Measurements from ENCODE around the gene THAP11.

THAP11 gene

DNA sequence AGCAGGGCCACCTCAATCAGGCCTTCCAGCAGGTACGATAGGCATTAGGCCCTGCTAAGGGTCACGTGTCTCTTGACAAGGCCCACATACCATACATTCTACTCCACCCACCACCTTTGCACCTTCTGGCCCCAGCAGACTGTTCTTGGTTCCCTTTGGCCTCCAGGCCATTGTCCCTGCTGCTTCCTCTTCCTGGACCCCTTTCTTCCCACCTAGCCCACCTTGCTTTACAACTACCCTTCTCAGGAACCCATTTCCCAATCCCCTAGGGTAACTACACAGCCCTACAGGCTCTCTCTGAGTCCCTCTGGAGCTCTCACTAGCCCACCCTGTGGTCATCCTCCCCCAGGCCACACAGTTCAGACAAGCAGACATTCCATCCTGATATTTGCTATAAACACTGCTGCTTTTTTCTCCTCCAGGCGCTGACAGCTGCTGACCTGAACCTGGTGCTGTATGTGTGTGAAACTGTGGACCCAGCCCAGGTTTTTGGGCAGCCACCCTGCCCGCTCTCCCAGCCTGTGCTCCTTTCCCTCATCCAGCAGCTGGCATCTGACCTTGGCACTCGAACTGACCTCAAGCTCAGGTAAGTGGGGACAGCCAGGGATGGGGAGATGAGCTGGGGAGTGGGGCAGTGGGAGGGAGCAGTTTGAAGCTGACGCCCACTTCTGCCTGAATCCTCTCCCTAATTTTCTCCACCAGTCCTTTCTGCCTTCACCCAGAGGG is 41.2 kb downstream of the THAP11 start:
- H3K4me3 ChIP-seq (ENCODE audit: low read length) = no peak overlapping the region
- peak; percentile 48 for DNase-seq
- no peak overlapping the region for H4K8ac ChIP-seq (ENCODE audit: low read depth, low read length)
- H2BK15ac ChIP-seq (replicated peaks; ENCODE audit: low read depth) = no peak overlapping the region
- no peak overlapping the region for H2BK5ac ChIP-seq (ENCODE audit: low read length)
- no peak overlapping the region for H2BK120ac ChIP-seq (ENCODE audit: low read depth, low read length)
- WGBS (ENCODE audit: extremely low coverage, insufficient coverage, low lambda C conversion rate) = no CpG with 5 or more reads among the region's 6 CpGs
- H3K9ac ChIP-seq (ENCODE audit: low read length) = no peak overlapping the region
- H3K23ac ChIP-seq (ENCODE audit: low read length) = no peak overlapping the region
- H3K27ac ChIP-seq (ENCODE audit: low read depth, low read length) = no peak overlapping the region
- H3K79me1 ChIP-seq (ENCODE audit: low read length) = no peaks in the 10 kb centered on the region
- no peak overlapping the region for H4K5ac ChIP-seq (ENCODE audit: low read length)
- H3K4me1 ChIP-seq (ENCODE audit: control insufficient read depth, low read depth, low read length) = peaks cover 3% of the 10 kb centered on the region
- no peaks in the 10 kb centered on the region for H3K27me3 ChIP-seq (ENCODE audit: insufficient read depth, low read length, poor library complexity)
- no peaks in the 10 kb centered on the region for H3K79me2 ChIP-seq (ENCODE audit: control insufficient read depth, insufficient read depth, low read length)
- H3K56ac ChIP-seq (ENCODE audit: low read length) = no peak overlapping the region
- H3K36me3 ChIP-seq (ENCODE audit: control insufficient read depth, insufficient read depth, low read length) = peaks cover 20% of the 10 kb centered on the region
- H3K4me2 ChIP-seq (ENCODE audit: low read length) = no peak overlapping the region
- H2AK5ac ChIP-seq (ENCODE audit: low read length) = no peak overlapping the region
- no peak overlapping the region for H3K4ac ChIP-seq (ENCODE audit: low read depth, low read length)
- no peak overlapping the region for H3K18ac ChIP-seq (ENCODE audit: low read length)

DNA sequence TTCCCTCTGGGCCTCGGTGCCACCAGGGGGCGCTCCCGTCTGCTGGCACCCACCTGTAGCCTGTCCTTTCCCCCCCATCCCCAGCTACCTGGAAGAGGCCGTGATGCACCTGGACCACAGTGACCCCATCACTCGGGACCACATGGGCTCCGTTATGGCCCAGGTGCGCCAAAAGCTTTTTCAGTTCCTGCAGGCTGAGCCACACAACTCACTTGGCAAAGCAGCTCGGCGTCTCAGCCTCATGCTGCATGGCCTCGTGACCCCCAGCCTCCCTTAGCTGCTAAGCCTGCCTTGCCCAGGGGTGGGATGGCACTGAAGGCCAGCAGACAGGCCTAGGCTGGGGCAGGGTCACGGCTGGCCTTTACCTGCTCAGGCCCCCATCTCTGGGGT is 41.7 kb downstream of the THAP11 start:
- no peak overlapping the region for H3K23ac ChIP-seq (ENCODE audit: low read length)
- no peak overlapping the region for H3K9ac ChIP-seq (ENCODE audit: low read length)
- H3K4me3 ChIP-seq (ENCODE audit: low read length) = no peak overlapping the region
- no peak overlapping the region for H2BK15ac ChIP-seq (replicated peaks; ENCODE audit: low read depth)
- H3K27ac ChIP-seq (ENCODE audit: low read depth, low read length) = no peak overlapping the region
- H3K18ac ChIP-seq (ENCODE audit: low read length) = no peak overlapping the region
- H2AK5ac ChIP-seq (ENCODE audit: low read length) = no peak overlapping the region
- no peak overlapping the region for H2BK120ac ChIP-seq (ENCODE audit: low read depth, low read length)
- H2BK5ac ChIP-seq (ENCODE audit: low read length) = no peak overlapping the region
- no peaks in the 10 kb centered on the region for H3K79me2 ChIP-seq (ENCODE audit: control insufficient read depth, insufficient read depth, low read length)
- no peaks in the 10 kb centered on the region for H3K27me3 ChIP-seq (ENCODE audit: insufficient read depth, low read length, poor library complexity)
- H4K8ac ChIP-seq (ENCODE audit: low read depth, low read length) = no peak overlapping the region
- H3K4ac ChIP-seq (ENCODE audit: low read depth, low read length) = no peak overlapping the region
- H3K36me3 ChIP-seq (ENCODE audit: control insufficient read depth, insufficient read depth, low read length) = peaks cover 17% of the 10 kb centered on the region
- peaks cover 3% of the 10 kb centered on the region for H3K4me1 ChIP-seq (ENCODE audit: control insufficient read depth, low read depth, low read length)
- H4K5ac ChIP-seq (ENCODE audit: low read length) = no peak overlapping the region
- H3K4me2 ChIP-seq (ENCODE audit: low read length) = no peak overlapping the region
- peak; percentile 73 for DNase-seq
- H3K56ac ChIP-seq (ENCODE audit: low read length) = no peak overlapping the region
- H3K79me1 ChIP-seq (ENCODE audit: low read length) = no peaks in the 10 kb centered on the region
- WGBS (ENCODE audit: extremely low coverage, insufficient coverage, low lambda C conversion rate) = no CpG with 5 or more reads among the region's 11 CpGs

DNA sequence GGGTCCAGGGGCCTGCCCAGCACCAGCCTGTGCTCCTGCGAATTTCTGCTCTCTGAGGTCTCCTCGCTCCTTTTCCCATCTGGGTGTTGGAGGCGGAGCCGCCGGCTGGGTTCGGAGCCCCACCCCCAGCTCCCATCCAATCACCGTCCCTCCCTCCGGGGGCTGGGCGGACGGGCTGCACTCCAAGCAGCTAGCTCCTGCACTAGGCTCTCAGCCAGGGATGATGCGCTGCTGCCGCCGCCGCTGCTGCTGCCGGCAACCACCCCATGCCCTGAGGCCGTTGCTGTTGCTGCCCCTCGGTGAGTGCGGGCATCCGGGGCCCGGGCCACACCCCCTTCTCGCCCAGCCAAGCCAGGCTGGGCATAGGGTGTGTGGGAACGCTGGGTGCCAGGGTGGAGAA is 42.6 kb downstream of the THAP11 start, which contains the start of gene NRN1L:
Gene NRN1L, plus strand, starts transcription at position 202 of the 400 bp plus-strand sequence. Its CDS starts 19 bp downstream, at position 221.
- no peak within 1 kb of the TSS for H2BK15ac ChIP-seq (replicated peaks; ENCODE audit: low read depth)
- no peaks in the 10 kb centered on the region for H3K27me3 ChIP-seq (ENCODE audit: insufficient read depth, low read length, poor library complexity)
- H3K4me2 ChIP-seq (ENCODE audit: low read length) = peak within 1 kb of the TSS; percentile 18
- H3K56ac ChIP-seq (ENCODE audit: low read length) = peak within 1 kb of the TSS; percentile 64
- H3K23ac ChIP-seq (ENCODE audit: low read length) = no peak within 1 kb of the TSS
- H3K36me3 ChIP-seq (ENCODE audit: control insufficient read depth, insufficient read depth, low read length) = peaks cover 15% of the 10 kb centered on the region
- H2BK5ac ChIP-seq (ENCODE audit: low read length) = no peak within 1 kb of the TSS
- H4K5ac ChIP-seq (ENCODE audit: low read length) = no peak within 1 kb of the TSS
- peak within 1 kb of the TSS; percentile 52 for H3K9ac ChIP-seq (ENCODE audit: low read length)
- H3K4me1 ChIP-seq (ENCODE audit: control insufficient read depth, low read depth, low read length) = peaks cover 3% of the 10 kb centered on the region
- no peak within 1 kb of the TSS for H3K27ac ChIP-seq (ENCODE audit: low read depth, low read length)
- H2AK5ac ChIP-seq (ENCODE audit: low read length) = no peak within 1 kb of the TSS
- no peak within 1 kb of the TSS for H4K8ac ChIP-seq (ENCODE audit: low read depth, low read length)
- H3K79me2 ChIP-seq (ENCODE audit: control insufficient read depth, insufficient read depth, low read length) = no peaks in the 10 kb centered on the region
- DNase-seq = peak; percentile 95
- no peak within 1 kb of the TSS for H3K18ac ChIP-seq (ENCODE audit: low read length)
- no peak within 1 kb of the TSS for H3K4ac ChIP-seq (ENCODE audit: low read depth, low read length)
- WGBS (ENCODE audit: extremely low coverage, insufficient coverage, low lambda C conversion rate) = no CpG with 5 or more reads among the region's 22 CpGs
- H3K4me3 ChIP-seq (ENCODE audit: low read length) = no peak within 1 kb of the TSS
- no peaks in the 10 kb centered on the region for H3K79me1 ChIP-seq (ENCODE audit: low read length)
- no peak within 1 kb of the TSS for H2BK120ac ChIP-seq (ENCODE audit: low read depth, low read length)

DNA sequence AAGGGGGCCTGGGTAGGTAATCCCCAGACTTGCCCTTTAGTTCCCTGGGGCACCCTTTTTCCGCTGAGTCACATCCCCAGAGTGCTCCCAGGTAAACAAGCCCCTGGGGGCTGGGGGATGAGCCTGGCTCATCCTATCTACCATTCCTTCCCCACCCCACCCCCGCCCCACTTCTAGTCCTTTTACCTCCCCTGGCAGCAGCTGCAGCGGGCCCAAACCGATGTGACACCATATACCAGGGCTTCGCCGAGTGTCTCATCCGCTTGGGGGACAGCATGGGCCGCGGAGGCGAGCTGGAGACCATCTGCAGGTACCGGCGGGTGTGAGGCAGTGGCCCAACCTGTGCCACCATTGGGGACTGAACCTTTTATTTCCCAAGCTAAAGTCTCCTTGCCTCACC is 43.4 kb downstream of the THAP11 start:
- Histone ChIP-seq H3K4me3 (ENCODE audit: low read length) (no peak overlapping the region), H3K4me1 (ENCODE audit: control insufficient read depth, low read depth, low read length) (peaks cover 3% of the 10 kb centered on the region), H3K27me3 (ENCODE audit: insufficient read depth, low read length, poor library complexity) (no peaks in the 10 kb centered on the region), H2AK5ac (ENCODE audit: low read length) (no peak overlapping the region), H3K4me2 (ENCODE audit: low read length) (no peak overlapping the region), H2BK5ac (ENCODE audit: low read length) (no peak overlapping the region), H3K36me3 (ENCODE audit: control insufficient read depth, insufficient read depth, low read length) (peaks cover 10% of the 10 kb centered on the region), H4K8ac (ENCODE audit: low read depth, low read length) (no peak overlapping the region), H3K56ac (ENCODE audit: low read length) (peak overlapping the region; percentile 49), H3K79me1 (ENCODE audit: low read length) (no peaks in the 10 kb centered on the region), H3K18ac (ENCODE audit: low read length) (no peak overlapping the region), H3K27ac (ENCODE audit: low read depth, low read length) (no peak overlapping the region), H2BK120ac (ENCODE audit: low read depth, low read length) (no peak overlapping the region), H3K9ac (ENCODE audit: low read length) (no peak overlapping the region), H3K79me2 (ENCODE audit: control insufficient read depth, insufficient read depth, low read length) (no peaks in the 10 kb centered on the region), H4K5ac (ENCODE audit: low read length) (no peak overlapping the region), H2BK15ac (replicated peaks; ENCODE audit: low read depth) (no peak overlapping the region), H3K4ac (ENCODE audit: low read depth, low read length) (no peak overlapping the region), H3K23ac (ENCODE audit: low read length) (no peak overlapping the region)
- WGBS (ENCODE audit: extremely low coverage, insufficient coverage, low lambda C conversion rate) = no CpG with 5 or more reads among the region's 12 CpGs
- peak; percentile 56 for DNase-seq

DNA sequence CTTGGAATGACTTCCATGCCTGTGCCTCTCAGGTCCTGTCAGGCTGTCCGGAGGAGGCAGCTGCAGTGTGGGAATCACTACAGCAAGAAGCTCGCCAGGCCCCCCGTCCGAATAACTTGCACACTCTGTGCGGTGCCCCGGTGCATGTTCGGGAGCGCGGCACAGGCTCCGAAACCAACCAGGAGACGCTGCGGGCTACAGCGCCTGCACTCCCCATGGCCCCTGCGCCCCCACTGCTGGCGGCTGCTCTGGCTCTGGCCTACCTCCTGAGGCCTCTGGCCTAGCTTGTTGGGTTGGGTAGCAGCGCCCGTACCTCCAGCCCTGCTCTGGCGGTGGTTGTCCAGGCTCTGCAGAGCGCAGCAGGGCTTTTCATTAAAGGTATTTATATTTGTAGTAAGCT is 43.9 kb downstream of the THAP11 start:
- Histone ChIP-seq H3K9ac (ENCODE audit: low read length) (no peak overlapping the region), H4K5ac (ENCODE audit: low read length) (no peak overlapping the region), H4K8ac (ENCODE audit: low read depth, low read length) (no peak overlapping the region), H3K23ac (ENCODE audit: low read length) (no peak overlapping the region), H2AK5ac (ENCODE audit: low read length) (no peak overlapping the region), H2BK120ac (ENCODE audit: low read depth, low read length) (no peak overlapping the region), H2BK15ac (replicated peaks; ENCODE audit: low read depth) (no peak overlapping the region), H3K79me1 (ENCODE audit: low read length) (no peaks in the 10 kb centered on the region), H2BK5ac (ENCODE audit: low read length) (no peak overlapping the region), H3K4me3 (ENCODE audit: low read length) (no peak overlapping the region), H3K27ac (ENCODE audit: low read depth, low read length) (no peak overlapping the region), H3K79me2 (ENCODE audit: control insufficient read depth, insufficient read depth, low read length) (no peaks in the 10 kb centered on the region), H3K36me3 (ENCODE audit: control insufficient read depth, insufficient read depth, low read length) (peaks cover 9% of the 10 kb centered on the region), H3K27me3 (ENCODE audit: insufficient read depth, low read length, poor library complexity) (no peaks in the 10 kb centered on the region), H3K18ac (ENCODE audit: low read length) (no peak overlapping the region), H3K4me2 (ENCODE audit: low read length) (no peak overlapping the region), H3K4ac (ENCODE audit: low read depth, low read length) (no peak overlapping the region), H3K56ac (ENCODE audit: low read length) (no peak overlapping the region), H3K4me1 (ENCODE audit: control insufficient read depth, low read depth, low read length) (peaks cover 3% of the 10 kb centered on the region)
- no peak for DNase-seq
- no CpG with 5 or more reads among the region's 19 CpGs for WGBS (ENCODE audit: extremely low coverage, insufficient coverage, low lambda C conversion rate)

DNA sequence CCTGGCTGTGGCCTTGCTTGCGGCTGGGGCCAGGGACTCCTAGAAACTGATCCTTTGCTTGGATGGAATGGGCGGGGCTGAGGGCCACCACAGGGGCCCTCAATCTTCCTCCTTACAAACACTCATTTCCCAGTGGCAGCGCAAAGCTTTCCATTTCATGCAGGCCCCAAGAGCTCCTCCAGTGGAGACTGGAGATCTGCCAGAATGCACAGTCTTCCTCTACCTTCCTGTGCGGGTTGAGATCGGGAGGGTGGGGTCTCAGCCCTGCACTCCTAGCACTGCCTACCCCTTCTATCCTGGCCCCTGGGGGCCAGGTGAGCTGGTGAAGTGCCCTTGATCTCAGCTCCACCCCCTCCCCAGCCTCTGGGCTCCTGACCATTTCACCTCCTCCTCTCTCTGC is 44.3 kb downstream of the THAP11 start:
- no peak overlapping the region for H2BK120ac ChIP-seq (ENCODE audit: low read depth, low read length)
- peaks cover 4% of the 10 kb centered on the region for H3K36me3 ChIP-seq (ENCODE audit: control insufficient read depth, insufficient read depth, low read length)
- H2BK5ac ChIP-seq (ENCODE audit: low read length) = no peak overlapping the region
- WGBS (ENCODE audit: extremely low coverage, insufficient coverage, low lambda C conversion rate) = no CpG with 5 or more reads among the region's 5 CpGs
- no peak overlapping the region for H3K23ac ChIP-seq (ENCODE audit: low read length)
- no peak overlapping the region for H3K4ac ChIP-seq (ENCODE audit: low read depth, low read length)
- H2AK5ac ChIP-seq (ENCODE audit: low read length) = no peak overlapping the region
- H4K8ac ChIP-seq (ENCODE audit: low read depth, low read length) = no peak overlapping the region
- H3K27ac ChIP-seq (ENCODE audit: low read depth, low read length) = no peak overlapping the region
- H3K9ac ChIP-seq (ENCODE audit: low read length) = no peak overlapping the region
- peaks cover 3% of the 10 kb centered on the region for H3K4me1 ChIP-seq (ENCODE audit: control insufficient read depth, low read depth, low read length)
- H3K56ac ChIP-seq (ENCODE audit: low read length) = peak overlapping the region; percentile 49
- no peak overlapping the region for H3K4me2 ChIP-seq (ENCODE audit: low read length)
- no peaks in the 10 kb centered on the region for H3K79me1 ChIP-seq (ENCODE audit: low read length)
- no peaks in the 10 kb centered on the region for H3K79me2 ChIP-seq (ENCODE audit: control insufficient read depth, insufficient read depth, low read length)
- no peak overlapping the region for H3K18ac ChIP-seq (ENCODE audit: low read length)
- no peak overlapping the region for H3K4me3 ChIP-seq (ENCODE audit: low read length)
- H3K27me3 ChIP-seq (ENCODE audit: insufficient read depth, low read length, poor library complexity) = no peaks in the 10 kb centered on the region
- H4K5ac ChIP-seq (ENCODE audit: low read length) = no peak overlapping the region
- DNase-seq = peak; percentile 57
- H2BK15ac ChIP-seq (replicated peaks; ENCODE audit: low read depth) = no peak overlapping the region

All from mesendoderm (in vitro differentiated cells).